HCT116 (cell line): ENCODE results near the gene DCAF5. TPM values are rescaled to one million over a fixed set of nuclear protein-coding genes. Genes with fewer than 3 reads are reported as not detected.

Experiments
- ATAC-seq: fragments of 200-7000 bp; cut with Tn5 transposase; 2 replicates; pipeline ENCODE4 v1.9.1; 2020; ENCODE audit warnings: mild to moderate bottlenecking, moderate library complexity
- BruUV-seq: library from RNA; stranded (reverse); fragments of 400-500 nt; replicated peaks from 2 replicates; lab custom pipeline; 2021; lab: Mats Ljungman, UMichigan
- CTCF ChIA-PET: fragments of 300-600 bp; sonication (Branson Sonifier 250); formaldehyde crosslinking; loops from one replicate; lab custom pipeline; 2021; ENCODE audit warnings: antibody characterized with exemption; lab: Charles Lee
- POLR2A ChIA-PET: fragments of 300-600, 350-600 bp; sonication (Branson Sonifier 250); formaldehyde crosslinking; loops from one replicate; lab custom pipeline; 2021; ENCODE audit warnings: antibody characterized with exemption; lab: Charles Lee
- RAD21 ChIA-PET, 2 experiments: fragments of 300-600 bp; sonication (Branson Sonifier 250); formaldehyde crosslinking; loops; one replicate each; lab custom pipeline; 2023; ENCODE audit warnings: low total read pairs in 2 of 2; ENCODE audit not compliant: uncharacterized antibody in 2 of 2, unreplicated experiment in 2 of 2, low non-redundant PET in 1 of 2; lab: Charles Lee
- DNase-seq: peaks from one replicate; pipeline ENCODE4 v3.0.0-alpha.2; 2010; ENCODE audit warnings: low read depth, low spot score
- H2AFZ ChIP-seq: fragments of 200-600 bp; shearing (Covaris generic), sonication (generic); 2 replicates; pipeline ENCODE4 v1.6.1; 2017; ENCODE audit warnings: low read depth, mixed run types, mixed read lengths, antibody characterized with exemption, low read length; ENCODE audit not compliant: poor library complexity, severe bottlenecking
- H3K27ac ChIP-seq: 2 replicates; pipeline ENCODE4 v1.5.1; 2012; ENCODE audit warnings: low read depth, low read length
- H3K27me3 ChIP-seq: fragments of 200-600 bp; sonication (generic); 2 replicates; pipeline ENCODE4 v1.6.1; 2016; ENCODE audit warnings: mixed run types, low read length, mixed read lengths; ENCODE audit not compliant: insufficient read depth
- H3K36me3 ChIP-seq, 2 experiments: fragments of 200-500 bp in 1 of 2; fragments of 200-600 bp in 1 of 2; sonication (Bioruptor generic) in 1 of 2; sonication (generic) in 1 of 2; 2 replicates each; pipeline versions ENCODE4 v1.5.1 to v1.6.1; 2014 to 2016; ENCODE audit warnings: low read length in 2 of 2, inconsistent platforms in 1 of 2, mixed read lengths in 1 of 2, mixed run types in 1 of 2; ENCODE audit not compliant: insufficient read depth in 2 of 2, control insufficient read depth in 1 of 2
- H3K4me1 ChIP-seq, 2 experiments: fragments of 200-600 bp in 1 of 2; sonication (generic) in 1 of 2; 2 replicates each; pipeline versions ENCODE4 v1.5.1 to v1.6.1; 2012 to 2017; ENCODE audit warnings: low read length in 2 of 2, inconsistent platforms in 1 of 2, mild to moderate bottlenecking in 1 of 2, mixed read lengths in 1 of 2, mixed run types in 1 of 2, moderate library complexity in 1 of 2; ENCODE audit not compliant: insufficient read depth in 2 of 2, control insufficient read depth in 1 of 2
- H3K4me2 ChIP-seq: fragments of 200-600 bp; sonication (generic); 2 replicates; pipeline ENCODE4 v1.6.1; 2017; ENCODE audit warnings: mixed run types, low read length, mixed read lengths
- H3K4me3 ChIP-seq, 2 experiments: fragments of 200-600 bp in 1 of 2; sonication (generic) in 1 of 2; replicated peaks in 1 of 2; 2 replicates each; pipeline ENCODE4 v1.5.1; 2011 to 2016; ENCODE audit warnings: low read length in 2 of 2, control low read depth in 1 of 2, low read depth in 1 of 2, mild to moderate bottlenecking in 1 of 2, mixed read lengths in 1 of 2, mixed run types in 1 of 2
- H3K79me2 ChIP-seq: fragments of 200-600 bp; sonication (generic); 2 replicates; pipeline ENCODE4 v1.6.1; 2017; ENCODE audit warnings: mild to moderate bottlenecking, mixed run types, low read length, moderate library complexity, mixed read lengths; ENCODE audit not compliant: insufficient read depth
- H3K9ac ChIP-seq: fragments of 200-600 bp; sonication (generic); 2 replicates; pipeline ENCODE4 v1.6.1; 2016; ENCODE audit warnings: low read length, mixed read lengths
- H3K9me2 ChIP-seq: fragments of 200-600 bp; sonication (generic), shearing (Covaris generic); 2 replicates; pipeline ENCODE4 v1.6.1; 2017; ENCODE audit warnings: mixed run types, mild to moderate bottlenecking, moderate library complexity; ENCODE audit not compliant: insufficient read depth
- H3K9me3 ChIP-seq, 2 experiments: fragments of 200-500 bp in 1 of 2; fragments of 200-600 bp in 1 of 2; sonication (Bioruptor generic) in 1 of 2; sonication (generic) in 1 of 2; 2 replicates each; pipeline ENCODE4 v1.6.1; 2014 to 2017; ENCODE audit warnings: low read length in 2 of 2, mixed read lengths in 2 of 2, inconsistent platforms in 1 of 2, low read depth in 1 of 2, mild to moderate bottlenecking in 1 of 2, mixed run types in 1 of 2, moderate library complexity in 1 of 2; ENCODE audit not compliant: control insufficient read depth in 1 of 2, insufficient read depth in 1 of 2
- H4K20me1 ChIP-seq: fragments of 200-600 bp; sonication (generic), shearing (Covaris generic); 2 replicates; pipeline ENCODE4 v1.6.1; 2017; ENCODE audit warnings: mixed run types, mild to moderate bottlenecking, moderate library complexity; ENCODE audit not compliant: insufficient read depth
- EZH2 ChIP-seq: fragments of 200-600 bp; sonication (generic); IDR thresholded peaks from 2 replicates; pipeline ENCODE4 v1.6.1; 2017; ENCODE audit warnings: antibody characterized with exemption, mixed run types
- ZFX ChIP-seq: fragments of 450-650 bp; IDR thresholded peaks from 2 replicates; pipeline ENCODE4 v1.6.1; 2017
- intact Hi-C: fragments of 100-400 bp; cut with micrococcal nuclease; formaldehyde crosslinking; loops from 2 replicates; pipeline ENCODE4 v1.10.0; 2022
- total RNA-seq: library from RNA; stranded (reverse); gene quantifications from one replicate; pipeline ENCODE4 v1.2.1, GENCODE V29; 2021; ENCODE audit not compliant: unreplicated experiment

Gene DCAF5
- total RNA-seq, 1 experiment from 2014 or later = 27.1 TPM

DNA sequence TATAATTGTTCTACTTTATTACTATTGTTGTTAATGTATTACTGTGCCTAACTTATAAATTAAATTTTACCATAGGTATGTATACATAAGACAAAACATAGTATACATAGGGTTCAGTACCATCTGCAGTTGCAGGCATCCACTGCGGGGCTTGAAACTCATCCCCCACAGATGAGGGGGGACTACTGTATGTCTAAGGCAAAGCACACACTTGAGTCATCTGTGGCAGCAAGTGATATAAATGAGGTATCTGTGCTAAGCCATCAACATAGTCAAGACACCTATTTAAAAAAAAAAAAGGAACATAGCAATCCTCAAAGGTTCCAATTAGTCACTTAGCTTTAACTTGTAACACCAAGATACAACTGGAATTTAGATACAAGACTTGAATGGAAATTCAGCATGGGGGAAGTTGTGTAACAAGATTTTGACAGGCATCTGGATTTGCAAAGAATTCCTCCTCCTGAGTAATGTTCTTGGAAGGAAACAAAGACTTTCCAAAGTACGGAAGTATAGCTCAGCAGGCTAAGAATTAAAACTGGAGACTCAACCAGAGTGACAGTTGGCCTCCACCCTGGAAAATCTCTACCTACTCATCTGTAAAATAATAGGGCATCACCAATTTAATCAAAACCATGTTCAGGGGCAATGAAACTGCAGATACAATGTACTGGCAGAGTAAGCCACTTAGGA, 14.9 kb downstream of the DCAF5 start:
- no peak for ATAC-seq
- intact Hi-C loops = no loop called here
- POLR2A ChIA-PET = no interaction called here

DNA sequence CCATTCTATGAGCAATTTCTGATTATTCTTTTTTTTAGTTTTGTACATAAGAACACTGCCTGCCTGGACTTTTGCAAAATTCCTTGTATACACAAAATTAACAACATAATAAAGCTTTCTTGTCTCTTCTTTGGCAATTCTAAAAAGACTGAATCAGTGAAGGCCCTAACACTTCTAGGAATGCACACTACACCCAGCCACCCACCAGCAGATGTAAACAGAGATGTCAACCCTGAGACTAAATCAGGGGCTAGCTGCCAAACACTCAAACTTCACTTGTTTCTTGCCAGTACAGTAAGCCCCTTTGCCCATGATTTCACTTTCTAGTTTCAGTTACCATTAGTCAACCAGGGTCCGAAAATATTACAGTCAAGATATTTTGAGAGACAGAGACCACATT, 15.5 kb downstream of the DCAF5 start:
- no peaks in the 10 kb centered on the region for H3K9me2 ChIP-seq
- H3K36me3 ChIP-seq = no peaks in the 10 kb centered on the region
- peaks cover 0 to 4% of the 10 kb centered on the region in 2 experiments; a peak in 1 of 4 replicates for H3K4me1 ChIP-seq
- H3K27me3 ChIP-seq = no peaks in the 10 kb centered on the region
- ATAC-seq (no peak), DNase-seq (no peak)
- ChIA-PET POLR2A (no interaction called here), RAD21 (no interaction called here), CTCF (interaction anchor here (2.9 kb wide), 1 partner anchor 8 kb away, joined by 10 read pairs; no protein-coding TSS in a partner anchor)
- TF ChIP-seq EZH2 = no peak
- H2AFZ ChIP-seq = no peak overlapping the region
- intact Hi-C loops = no loop called here
- H3K79me2 ChIP-seq = peaks cover 21% of the 10 kb centered on the region; the same call in 1 of the 2 replicates
- H3K27ac ChIP-seq = no peak overlapping the region
- H3K9ac ChIP-seq = no peak overlapping the region
- H3K4me2 ChIP-seq = no peak overlapping the region
- BruUV-seq = no TSS peak
- H4K20me1 ChIP-seq = no peaks in the 10 kb centered on the region
- H3K4me3 ChIP-seq = no peak overlapping the region
- H3K9me3 ChIP-seq = no peaks in the 10 kb centered on the region

More for the DNA sequence above, 14.9 kb downstream of the DCAF5 start:
- Histone ChIP-seq H3K79me2 (peaks cover 27% of the 10 kb centered on the region; the same call in 1 of the 2 replicates), H2AFZ (no peak overlapping the region), H3K4me3 (no peak overlapping the region), H3K27ac (no peak overlapping the region), H3K36me3 (no peaks in the 10 kb centered on the region), H3K27me3 (no peaks in the 10 kb centered on the region), H3K4me1 (peaks cover 0 to 4% of the 10 kb centered on the region in 2 experiments; a peak in 1 of 4 replicates), H3K4me2 (no peak overlapping the region), H3K9me2 (no peaks in the 10 kb centered on the region)
- ChIA-PET RAD21 (no interaction called here), CTCF (interaction anchor here (2.9 kb wide), 1 partner anchor 9 kb away, joined by 10 read pairs; no protein-coding TSS in a partner anchor)
- no peak for TF ChIP-seq ZFX
- TF ChIP-seq, all 23 proteins: peak for 0
- Histone ChIP-seq H3K9me3 (no peaks in the 10 kb centered on the region), H3K9ac (no peak overlapping the region), H4K20me1 (no peaks in the 10 kb centered on the region)
- no TSS peak for BruUV-seq
- DNase-seq = no peak
